HL-60 (cell line): ENCODE measurements around the gene TAF5.

Experiments
- GABPA ChIP-seq: IDR thresholded peaks from 2 replicates; pipeline ENCODE4 v1.6.1; 2012; ENCODE audit warnings: low read depth
- POLR2AphosphoS5 ChIP-seq: IDR thresholded peaks from 2 replicates; pipeline ENCODE4 v1.6.1; 2012; ENCODE audit warnings: low read depth
- TF ChIP-seq, protein P1 (sequence below): IDR thresholded peaks from one replicate; pipeline ENCODE4 v1.5.1; 2011; ENCODE audit warnings: low read length, control low read depth, inconsistent platforms; ENCODE audit not compliant: insufficient read depth

DNA sequence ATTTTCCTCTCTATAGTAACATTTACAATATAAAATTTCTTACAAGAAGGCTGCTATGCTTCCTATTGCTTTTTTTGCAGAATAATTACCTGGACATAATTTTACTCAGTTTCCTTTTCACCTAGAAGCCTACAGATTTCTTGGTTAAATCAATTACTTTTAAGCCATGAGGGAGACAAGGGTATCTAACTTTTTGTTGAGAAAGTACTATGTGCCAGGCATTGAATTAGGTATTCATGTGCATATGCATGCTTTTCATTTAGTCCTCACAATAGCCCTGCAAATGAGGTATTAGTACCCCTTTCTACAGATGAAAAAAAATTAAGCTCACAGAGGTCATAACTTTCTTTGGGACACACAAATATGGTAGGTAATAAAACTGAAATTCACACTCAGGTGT is 33.2 kb upstream of the TAF5 start:
- TF ChIP-seq POLR2AphosphoS5 (no peak), GABPA (no peak)
- TF ChIP-seq, protein P1, sequence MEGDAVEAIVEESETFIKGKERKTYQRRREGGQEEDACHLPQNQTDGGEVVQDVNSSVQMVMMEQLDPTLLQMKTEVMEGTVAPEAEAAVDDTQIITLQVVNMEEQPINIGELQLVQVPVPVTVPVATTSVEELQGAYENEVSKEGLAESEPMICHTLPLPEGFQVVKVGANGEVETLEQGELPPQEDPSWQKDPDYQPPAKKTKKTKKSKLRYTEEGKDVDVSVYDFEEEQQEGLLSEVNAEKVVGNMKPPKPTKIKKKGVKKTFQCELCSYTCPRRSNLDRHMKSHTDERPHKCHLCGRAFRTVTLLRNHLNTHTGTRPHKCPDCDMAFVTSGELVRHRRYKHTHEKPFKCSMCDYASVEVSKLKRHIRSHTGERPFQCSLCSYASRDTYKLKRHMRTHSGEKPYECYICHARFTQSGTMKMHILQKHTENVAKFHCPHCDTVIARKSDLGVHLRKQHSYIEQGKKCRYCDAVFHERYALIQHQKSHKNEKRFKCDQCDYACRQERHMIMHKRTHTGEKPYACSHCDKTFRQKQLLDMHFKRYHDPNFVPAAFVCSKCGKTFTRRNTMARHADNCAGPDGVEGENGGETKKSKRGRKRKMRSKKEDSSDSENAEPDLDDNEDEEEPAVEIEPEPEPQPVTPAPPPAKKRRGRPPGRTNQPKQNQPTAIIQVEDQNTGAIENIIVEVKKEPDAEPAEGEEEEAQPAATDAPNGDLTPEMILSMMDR: no peak
